HepG2 (cell line): Measurements from ENCODE around the gene PDZD7. TPM values are rescaled to one million over a fixed set of nuclear protein-coding genes. Genes with fewer than 3 reads are reported as not detected.

Experiments
- BHLHE40 ChIP-seq: IDR thresholded peaks from 2 replicates; pipeline ENCODE4 v1.6.1; 2011; ENCODE audit warnings: low read length, improper control_type of control experiment
- DNMT3B ChIP-seq: conservative IDR thresholded peaks from 2 replicates; pipeline ENCODE4 v1.6.1; 2016; ENCODE audit warnings: missing biosample characterization, control low read depth
- HNRNPH1 ChIP-seq: fragments of 200-400 bp; formaldehyde crosslinking; optimal IDR thresholded peaks from 2 replicates; pipeline ENCODE3; 2017; ENCODE audit warnings: mild to moderate bottlenecking, low read depth, low read length
- MED8 ChIP-seq: sonication (generic); formaldehyde crosslinking; IDR thresholded peaks from 2 replicates; pipeline ENCODE4 v1.8.1; 2023; ENCODE audit warnings: mild to moderate bottlenecking, missing genetic modification reagents; ENCODE audit not compliant: insufficient replicate concordance
- PBX2 ChIP-seq: IDR thresholded peaks from 2 replicates; pipeline ENCODE4 v1.6.1; 2016; ENCODE audit warnings: control low read depth
- REXO4 ChIP-seq: sonication (generic); formaldehyde crosslinking; IDR thresholded peaks from 2 replicates; pipeline ENCODE4 v1.8.0; 2022; ENCODE audit warnings: missing genetic modification reagents, mild to moderate bottlenecking, borderline replicate concordance
- XBP1 ChIP-seq: sonication (generic); formaldehyde crosslinking; IDR thresholded peaks from 2 replicates; pipeline ENCODE4 v1.5.0; 2020; ENCODE audit warnings: missing genetic modification reagents
- ZFAT ChIP-seq: sonication (generic); formaldehyde crosslinking; conservative IDR thresholded peaks from 2 replicates; pipeline ENCODE4 v1.8.1; 2023; ENCODE audit warnings: missing genetic modification reagents, inconsistent platforms
- ZNF276 ChIP-seq: sonication (generic); formaldehyde crosslinking; IDR thresholded peaks from 2 replicates; pipeline ENCODE4 v1.4.0; 2020; ENCODE audit warnings: mild to moderate bottlenecking, low read depth, missing genetic modification reagents
- ZNF329 ChIP-seq: sonication (generic); formaldehyde crosslinking; IDR thresholded peaks from 2 replicates; pipeline ENCODE4 v1.9.0; 2021; ENCODE audit warnings: low read depth, mild to moderate bottlenecking, missing genetic modification reagents
- ZNF343 ChIP-seq: sonication (generic); formaldehyde crosslinking; IDR thresholded peaks from 2 replicates; pipeline ENCODE4 v1.4.0; 2020; ENCODE audit warnings: mild to moderate bottlenecking, missing genetic modification reagents
- ZNF598 ChIP-seq: sonication (generic); formaldehyde crosslinking; IDR thresholded peaks from 2 replicates; pipeline ENCODE4 v1.5.1; 2020; ENCODE audit warnings: mild to moderate bottlenecking, missing genetic modification reagents, borderline replicate concordance
- ZNF75D ChIP-seq: sonication (generic); formaldehyde crosslinking; IDR thresholded peaks from 2 replicates; pipeline ENCODE4 v1.8.1; 2023; ENCODE audit warnings: missing genetic modification reagents, mild to moderate bottlenecking, borderline replicate concordance
- polyA plus RNA-seq, 8 experiments: library from polyadenylated mRNA; depleted of rRNA in 3 of 8; stranded (reverse) in 7 of 8; unstranded in 1 of 8; fragments of >200 nt; fragmentation: Illumina TruSeq in 4 of 8; extraction: Trizol in 4 of 8; gene quantifications; 2 replicates each; pipeline versions ENCODE4 v1.2.1 to v1.2.3, GENCODE V29; 2011 to 2016; ENCODE audit warnings: low read depth in 4 of 8, missing spikeins in 1 of 8, mixed read lengths in 1 of 8; ENCODE audit not compliant: insufficient read depth in 1 of 8
- total RNA-seq, 5 experiments: library from RNA; depleted of rRNA; stranded (reverse); fragments of >200 nt; fragmentation: Illumina TruSeq; extraction: Trizol; gene quantifications; 2 replicates each; pipeline ENCODE4 v1.2.3, GENCODE V29; 2016; ENCODE audit warnings: low read depth in 1 of 5

The PDZD7 gene
- total and polyA plus RNA-seq, 2 of the 13 experiments (the other 11 are each of a cell fraction or from before 2014, with no cell fraction given) = 0.58 to 0.73 TPM

GRCh38 chr10:101008823-101009423, 22.0 kb downstream of the PDZD7 start (continued):
- no peak for TF ChIP-seq ZNF329 (CRISPR knock-in tag)
- TF ChIP-seq BHLHE40 = no peak
- no peak for TF ChIP-seq HNRNPH1
- no peak for TF ChIP-seq ZFAT (CRISPR knock-in tag)
- TF ChIP-seq DNMT3B (CRISPR knock-in tag) = no peak
- TF ChIP-seq REXO4 (CRISPR knock-in tag) = no peak
- TF ChIP-seq MED8 (CRISPR knock-in tag) = peak; percentile 71
- no peak for TF ChIP-seq ZNF75D (CRISPR knock-in tag)
- TF ChIP-seq ZNF598 (CRISPR knock-in tag) = no peak
- no peak for TF ChIP-seq XBP1 (CRISPR knock-in tag)
- no peak for TF ChIP-seq ZNF343
- TF ChIP-seq ZNF276 (CRISPR knock-in tag) = no peak
- TF ChIP-seq PBX2 (CRISPR knock-in tag) = no peak
